Erythroblast (primary cell): ENCODE measurements around the gene CPNE2.

Source experiments
- DNase-seq, 2 experiments: peaks; one replicate each; lab custom pipeline; 2025; lab: John Stamatoyannopoulos, UW
- GATA1 ChIP-seq: IDR thresholded peaks from 2 replicates; pipeline ENCODE4 v1.6.1; 2011; ENCODE audit warnings: low read depth, mild to moderate bottlenecking, control low read depth, low read length, moderate library complexity
- POLR2A ChIP-seq: IDR thresholded peaks from 2 replicates; pipeline ENCODE4 v1.6.1; 2011; ENCODE audit warnings: mild to moderate bottlenecking, low read length

CPNE2 gene

DNA sequence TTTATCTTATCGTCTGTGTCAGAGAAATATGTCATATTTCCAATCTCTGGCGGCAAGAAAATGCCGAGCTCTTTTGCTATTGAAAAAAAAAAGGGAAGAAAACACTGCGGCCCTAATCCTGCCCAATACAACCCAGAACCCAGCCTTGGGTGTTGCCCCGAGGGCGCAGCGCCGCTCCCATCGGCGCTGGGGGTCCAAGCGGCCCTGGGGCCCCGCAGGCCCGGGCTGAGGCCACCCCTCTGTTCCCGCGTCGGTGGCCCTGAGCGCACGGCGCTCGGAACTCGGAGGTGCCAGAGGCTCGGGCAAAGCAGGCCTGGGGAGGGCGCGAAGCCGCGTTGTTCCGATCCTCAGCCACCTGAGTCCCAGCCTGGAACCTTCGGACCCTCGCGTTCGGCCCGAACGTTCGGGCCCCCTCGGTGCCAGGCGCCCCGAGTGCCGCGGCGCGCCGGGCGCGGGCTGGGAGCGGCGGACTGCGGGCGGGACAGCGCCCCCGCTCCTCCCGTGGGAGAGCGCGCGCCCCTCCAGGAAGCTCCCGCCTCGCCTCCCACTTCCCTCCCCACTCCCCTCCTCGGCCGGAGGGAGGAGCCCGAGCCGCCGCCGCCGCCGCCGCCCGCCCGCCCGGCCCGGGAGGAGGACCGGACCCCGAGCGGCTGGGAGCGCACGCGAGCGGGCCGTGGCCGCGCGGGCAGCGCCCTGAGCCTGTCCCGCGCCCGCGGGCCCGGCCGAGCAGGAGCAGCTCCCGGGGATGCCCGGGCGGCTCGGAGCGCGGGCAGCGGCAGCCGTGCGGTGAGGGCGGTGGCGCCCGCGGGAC lies at the start of gene CPNE2:
CPNE2 (plus strand) TSS at position 609 of the 811 bp plus-strand sequence. CDS start 18,160 bp downstream, outside the sequence.
- TF ChIP-seq GATA1 (no peak), POLR2A (no peak)
- peak in 1 of 2 experiments; percentile 33 for DNase-seq

GRCh38 chr16:57043248-57043647 lies 49.1 kb upstream of the CPNE2 start:
- TF ChIP-seq GATA1, result no peak
- TF ChIP-seq POLR2A, result no peak

GRCh38 chr16:57044931-57045693 lies 47.3 kb upstream of the CPNE2 start:
- TF ChIP-seq POLR2A, result no peak
- no peak for TF ChIP-seq GATA1
- no peak for DNase-seq

More at GRCh38 chr16:57043248-57043647, 49.1 kb upstream of the CPNE2 start:
- no peak for DNase-seq

GRCh38 chr16:57045694-57046381 lies 46.5 kb upstream of the CPNE2 start:
- peak; percentile 57 for DNase-seq
- TF ChIP-seq GATA1, result no peak
- no peak for TF ChIP-seq POLR2A

- TF ChIP-seq POLR2A (no peak), GATA1 (no peak)
- DNase-seq, result no peak
Measured at GRCh38 chr16:57048095-57048494, 44.3 kb upstream of the CPNE2 start.

- no peak for DNase-seq
- TF ChIP-seq POLR2A, result no peak
- no peak for TF ChIP-seq GATA1
Measured at GRCh38 chr16:57049678-57050077, 42.7 kb upstream of the CPNE2 start.

- DNase-seq, result no peak
- TF ChIP-seq POLR2A, result no peak
- TF ChIP-seq GATA1, result no peak
Measured at GRCh38 chr16:57051696-57052228, 40.6 kb upstream of the CPNE2 start.

DNA sequence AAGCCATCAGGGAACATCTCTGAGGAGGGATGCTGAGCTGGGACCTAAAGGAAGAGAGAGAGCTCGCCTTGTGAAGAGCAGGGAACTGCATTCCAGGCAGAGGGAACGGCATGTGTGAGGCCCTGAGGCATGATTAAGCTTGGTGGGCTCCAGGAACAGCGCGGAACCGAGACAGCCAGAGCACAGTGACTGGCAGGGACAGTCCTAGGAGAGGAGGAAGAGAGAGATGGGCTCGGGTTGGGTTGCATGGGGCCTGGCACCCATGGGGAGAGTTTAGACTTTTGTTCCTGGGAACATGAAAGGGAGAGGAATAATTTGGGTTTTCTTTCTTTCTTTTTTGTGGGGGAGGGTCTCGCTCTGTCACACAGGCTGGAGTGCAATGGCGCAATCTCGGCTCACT lies 39.2 kb upstream of the CPNE2 start:
- no peak for DNase-seq
- TF ChIP-seq POLR2A (no peak), GATA1 (no peak)

GRCh38 chr16:57054338-57054737 lies 38.0 kb upstream of the CPNE2 start:
- TF ChIP-seq GATA1 (no peak), POLR2A (no peak)
- no peak for DNase-seq

DNA sequence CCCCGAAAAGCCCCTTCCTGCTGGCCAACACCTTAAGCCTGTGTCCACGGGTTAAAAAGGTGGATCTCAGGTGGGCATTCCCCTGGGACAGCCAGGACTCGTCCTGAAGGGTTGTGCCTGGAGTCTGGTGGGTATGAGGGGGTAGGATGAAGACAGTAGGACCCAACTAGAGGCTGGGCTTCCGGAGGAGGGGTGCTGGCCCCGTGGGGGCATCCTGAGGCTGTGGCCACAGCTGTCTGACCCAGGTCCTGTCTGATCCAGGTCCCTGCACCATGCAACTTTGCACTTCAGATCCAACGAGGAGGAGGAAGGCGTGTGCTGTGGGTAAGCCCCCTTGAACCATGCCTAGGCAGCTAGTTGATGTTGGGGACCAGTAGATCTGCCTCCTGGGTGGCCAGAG lies 37.6 kb upstream of the CPNE2 start:
- DNase-seq, result no peak
- no peak for TF ChIP-seq POLR2A
- TF ChIP-seq GATA1, result no peak

GRCh38 chr16:57055671-57056070 lies 36.7 kb upstream of the CPNE2 start:
- TF ChIP-seq GATA1 (no peak), POLR2A (no peak)
- no peak for DNase-seq

DNA sequence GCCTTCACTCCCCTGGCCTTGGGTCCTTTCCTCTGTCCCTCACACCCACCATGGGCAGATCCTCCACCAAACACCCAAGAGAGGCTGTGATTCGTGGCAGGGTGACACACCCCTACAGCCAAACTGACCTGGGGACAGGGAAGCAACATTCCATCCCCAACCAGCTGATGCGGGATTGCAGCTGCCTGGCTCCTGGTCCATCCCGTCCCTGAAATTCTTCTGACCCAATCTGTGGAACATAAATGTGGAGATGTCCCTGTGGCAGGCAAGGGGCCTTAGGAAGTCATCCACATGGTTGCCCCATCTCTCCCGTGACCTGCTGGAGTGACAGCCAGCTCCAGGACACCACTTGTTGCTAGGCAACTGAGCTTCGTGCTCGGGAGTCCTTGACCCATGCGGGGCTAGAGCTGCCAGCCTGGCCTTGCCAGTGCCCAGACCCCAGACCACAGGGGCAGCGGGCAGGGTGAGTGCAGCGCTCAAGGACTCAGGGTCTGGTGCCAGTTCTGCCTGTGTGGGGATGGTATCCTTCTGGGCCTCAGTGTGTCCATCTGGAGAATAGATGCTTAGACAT lies 34.0 kb upstream of the CPNE2 start:
- TF ChIP-seq POLR2A, result no peak
- TF ChIP-seq GATA1, result no peak
- DNase-seq, result no peak

GRCh38 chr16:57060323-57061083 lies 31.9 kb upstream of the CPNE2 start:
- no peak for DNase-seq
- no peak for TF ChIP-seq GATA1
- TF ChIP-seq POLR2A, result no peak
